GM12878 (cell line): ENCODE measurements around the gene TESK1. TPM values are rescaled to one million over a fixed set of nuclear protein-coding genes. Genes with fewer than 3 reads are reported as not detected.

Experiments
- BACH1 ChIP-seq: fragments of 450-650 bp; IDR thresholded peaks from 2 replicates; pipeline ENCODE4 v1.6.1; 2017; ENCODE audit warnings: mild to moderate bottlenecking, borderline replicate concordance
- BCL11A ChIP-seq: IDR thresholded peaks from 2 replicates; pipeline ENCODE4 v1.6.1; 2011; ENCODE audit warnings: low read depth, low read length
- CHD1 ChIP-seq: IDR thresholded peaks from 2 replicates; pipeline ENCODE4 v1.6.1; 2012; ENCODE audit warnings: low read depth, low read length, improper control_type of control experiment
- CREB1 ChIP-seq: IDR thresholded peaks from 2 replicates; pipeline ENCODE4 v1.6.1; 2012; ENCODE audit warnings: low read depth, mild to moderate bottlenecking, inconsistent platforms
- CREM ChIP-seq: IDR thresholded peaks from 2 replicates; pipeline ENCODE4 v1.6.1; 2014; ENCODE audit warnings: antibody characterized with exemption, low read depth
- FOXM1 ChIP-seq: IDR thresholded peaks from 2 replicates; pipeline ENCODE4 v1.6.1; 2012; ENCODE audit warnings: low read depth, mild to moderate bottlenecking, inconsistent platforms, low read length, moderate library complexity
- GABPA ChIP-seq: IDR thresholded peaks from 2 replicates; pipeline ENCODE4 v1.6.1; 2014; ENCODE audit warnings: antibody characterized with exemption, low read depth, mild to moderate bottlenecking, inconsistent platforms
- KLF5 ChIP-seq: fragments of 450-650 bp; IDR thresholded peaks from 2 replicates; pipeline ENCODE4 v1.6.1; 2014; ENCODE audit warnings: mild to moderate bottlenecking; ENCODE audit not compliant: partially characterized antibody
- NR2C1 ChIP-seq: fragments of 450-650 bp; IDR thresholded peaks from 2 replicates; pipeline ENCODE4 v1.6.1; 2017; ENCODE audit warnings: antibody characterized with exemption, mild to moderate bottlenecking, moderate library complexity
- PML ChIP-seq: IDR thresholded peaks from 2 replicates; pipeline ENCODE4 v1.6.1; 2012; ENCODE audit warnings: low read length, inconsistent platforms
- POLR2AphosphoS2 ChIP-seq: IDR thresholded peaks from 2 replicates; pipeline ENCODE4 v1.6.1; 2011; ENCODE audit warnings: low read depth, mild to moderate bottlenecking, low read length, improper control_type of control experiment, moderate library complexity
- RCOR1 ChIP-seq: conservative IDR thresholded peaks from 2 replicates; pipeline ENCODE4 v1.6.1; 2012; ENCODE audit warnings: low read depth, low read length, improper control_type of control experiment
- SIN3A ChIP-seq: IDR thresholded peaks from 2 replicates; pipeline ENCODE4 v1.6.1; 2012; ENCODE audit warnings: low read depth, low read length, improper control_type of control experiment
- SMAD1 ChIP-seq: fragments of 450-650 bp; IDR thresholded peaks from 2 replicates; pipeline ENCODE4 v1.6.1; 2018; ENCODE audit warnings: mild to moderate bottlenecking, low read depth; ENCODE audit not compliant: partially characterized antibody
- STAT1 ChIP-seq: fragments of 450-650 bp; conservative IDR thresholded peaks from 2 replicates; pipeline ENCODE4 v1.6.1; 2014; ENCODE audit warnings: antibody characterized with exemption, mild to moderate bottlenecking
- SUPT20H ChIP-seq: IDR thresholded peaks from 2 replicates; pipeline ENCODE4 v1.6.1; 2011; ENCODE audit warnings: low read depth, mild to moderate bottlenecking, low read length, moderate library complexity, borderline replicate concordance; ENCODE audit not compliant: control insufficient read depth
- TBL1XR1 ChIP-seq: IDR thresholded peaks from 2 replicates; pipeline ENCODE4 v1.6.1; 2012; ENCODE audit warnings: low read depth, low read length, improper control_type of control experiment
- TCF12 ChIP-seq: IDR thresholded peaks from 2 replicates; pipeline ENCODE4 v1.6.1; 2011; ENCODE audit warnings: low read depth, mild to moderate bottlenecking, low read length
- ZNF217 ChIP-seq: fragments of 450-650 bp; IDR thresholded peaks from 2 replicates; pipeline ENCODE4 v1.6.1; 2017; ENCODE audit warnings: antibody characterized with exemption, mild to moderate bottlenecking
- ZNF24 ChIP-seq: fragments of 450-650 bp; IDR thresholded peaks from 2 replicates; pipeline ENCODE4 v1.6.1; 2017; ENCODE audit warnings: antibody characterized with exemption, mild to moderate bottlenecking
- ZSCAN29 ChIP-seq: fragments of 450-650 bp; IDR thresholded peaks from 2 replicates; pipeline ENCODE4 v1.6.1; 2017; ENCODE audit warnings: mild to moderate bottlenecking, moderate library complexity
- polyA plus RNA-seq, 11 experiments: library from polyadenylated mRNA; depleted of rRNA in 4 of 11; unstranded in 6 of 11; stranded (reverse) in 5 of 11; fragments of >200 nt; fragmentation: Nextera tagmentation in 4 of 11; fragmentation: Illumina TruSeq in 1 of 11; extraction: Ambion mirVana in 4 of 11; extraction: Trizol in 1 of 11; gene quantifications; 1 replicate in 1 of 11; 2 replicates in 10 of 11; pipeline versions ENCODE4 v1.2.1 to v1.2.3, GENCODE V29; 2011 to 2016; ENCODE audit warnings: inconsistent platforms in 2 of 11, missing spikeins in 2 of 11, low read depth in 1 of 11
- total RNA-seq, 4 experiments: library from RNA; depleted of rRNA in 3 of 4; stranded (reverse); fragments of >200 nt in 3 of 4; fragmentation: Illumina TruSeq in 1 of 4; extraction: Trizol in 1 of 4; gene quantifications; 2 replicates each; pipeline versions ENCODE4 v1.2.1 to v1.2.3, GENCODE V29; 2013 to 2021
- TF ChIP-seq, protein P1 (sequence below): fragments of 450-650 bp; IDR thresholded peaks from 2 replicates; pipeline ENCODE4 v1.6.1; 2018; ENCODE audit warnings: borderline replicate concordance, mild to moderate bottlenecking; ENCODE audit not compliant: partially characterized antibody
- TF ChIP-seq, protein P2 (sequence below): fragments of 450-650 bp; IDR thresholded peaks from 2 replicates; pipeline ENCODE4 v1.6.1; 2016; ENCODE audit warnings: mild to moderate bottlenecking
- TF ChIP-seq, protein P3 (sequence below): IDR thresholded peaks from 2 replicates; pipeline ENCODE4 v1.6.1; 2011; ENCODE audit warnings: low read depth, mild to moderate bottlenecking, low read length, moderate library complexity, borderline replicate concordance; ENCODE audit errors: extremely low read depth
- TF ChIP-seq, protein P4 (sequence below): IDR thresholded peaks from 2 replicates; pipeline ENCODE4 v1.6.1; 2011; ENCODE audit warnings: low read depth, low read length, improper control_type of control experiment, borderline replicate concordance
- TF ChIP-seq, protein P5 (sequence below): fragments of 450-650 bp; IDR thresholded peaks from 2 replicates; pipeline ENCODE4 v1.6.1; 2017; ENCODE audit warnings: low read depth, mild to moderate bottlenecking, moderate library complexity

The TESK1 gene
- total and polyA plus RNA-seq, 10 of the 15 experiments (the other 5 are each of a cell fraction or from before 2014, with no cell fraction given) = 0.16 to 19.5 (median 7.9) TPM; not detected in 1

DNA sequence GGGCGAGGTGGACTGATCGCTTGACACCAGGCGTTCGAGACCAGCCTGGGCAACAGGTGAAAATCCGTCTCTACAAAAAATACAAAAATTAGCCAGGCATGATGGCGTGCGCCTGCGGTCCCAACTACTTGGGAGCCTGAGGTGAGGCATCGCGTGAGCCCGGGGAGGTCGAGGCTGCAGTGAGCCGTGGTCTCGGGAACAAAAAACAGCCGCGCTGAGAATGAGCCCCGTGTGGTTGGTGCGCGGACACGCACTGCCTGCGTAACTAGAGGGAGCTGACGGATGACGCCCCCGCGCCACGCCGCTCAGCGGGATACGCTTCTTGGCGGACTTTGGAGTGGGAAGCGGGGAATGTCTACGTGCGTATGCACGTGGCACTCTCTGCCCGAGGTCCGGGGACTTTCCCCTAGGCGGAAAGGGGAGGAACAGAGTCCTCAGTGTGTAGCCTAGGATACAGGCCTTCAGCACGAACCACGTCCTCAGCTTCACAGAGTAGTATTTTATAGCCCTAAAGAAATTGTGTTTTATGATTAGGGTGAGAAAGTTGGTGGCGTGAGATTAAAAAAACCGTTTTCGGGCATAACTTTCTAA lies 52.6 kb downstream of the TESK1 start, which contains the start of gene RMRP (continued):
- TF ChIP-seq, protein P1, sequence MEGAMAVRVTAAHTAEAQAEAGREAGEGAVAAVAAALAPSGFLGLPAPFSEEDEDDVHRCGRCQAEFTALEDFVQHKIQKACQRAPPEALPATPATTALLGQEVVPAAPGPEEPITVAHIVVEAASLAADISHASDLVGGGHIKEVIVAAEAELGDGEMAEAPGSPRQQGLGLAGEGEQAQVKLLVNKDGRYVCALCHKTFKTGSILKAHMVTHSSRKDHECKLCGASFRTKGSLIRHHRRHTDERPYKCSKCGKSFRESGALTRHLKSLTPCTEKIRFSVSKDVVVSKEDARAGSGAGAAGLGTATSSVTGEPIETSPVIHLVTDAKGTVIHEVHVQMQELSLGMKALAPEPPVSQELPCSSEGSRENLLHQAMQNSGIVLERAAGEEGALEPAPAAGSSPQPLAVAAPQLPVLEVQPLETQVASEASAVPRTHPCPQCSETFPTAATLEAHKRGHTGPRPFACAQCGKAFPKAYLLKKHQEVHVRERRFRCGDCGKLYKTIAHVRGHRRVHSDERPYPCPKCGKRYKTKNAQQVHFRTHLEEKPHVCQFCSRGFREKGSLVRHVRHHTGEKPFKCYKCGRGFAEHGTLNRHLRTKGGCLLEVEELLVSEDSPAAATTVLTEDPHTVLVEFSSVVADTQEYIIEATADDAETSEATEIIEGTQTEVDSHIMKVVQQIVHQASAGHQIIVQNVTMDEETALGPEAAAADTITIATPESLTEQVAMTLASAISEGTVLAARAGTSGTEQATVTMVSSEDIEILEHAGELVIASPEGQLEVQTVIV = no peak
- TF ChIP-seq, protein P2, sequence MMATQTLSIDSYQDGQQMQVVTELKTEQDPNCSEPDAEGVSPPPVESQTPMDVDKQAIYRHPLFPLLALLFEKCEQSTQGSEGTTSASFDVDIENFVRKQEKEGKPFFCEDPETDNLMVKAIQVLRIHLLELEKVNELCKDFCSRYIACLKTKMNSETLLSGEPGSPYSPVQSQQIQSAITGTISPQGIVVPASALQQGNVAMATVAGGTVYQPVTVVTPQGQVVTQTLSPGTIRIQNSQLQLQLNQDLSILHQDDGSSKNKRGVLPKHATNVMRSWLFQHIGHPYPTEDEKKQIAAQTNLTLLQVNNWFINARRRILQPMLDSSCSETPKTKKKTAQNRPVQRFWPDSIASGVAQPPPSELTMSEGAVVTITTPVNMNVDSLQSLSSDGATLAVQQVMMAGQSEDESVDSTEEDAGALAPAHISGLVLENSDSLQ = peak; percentile 78
- TF ChIP-seq BACH1 (peak; percentile 91), FOXM1 (no peak), TCF12 (peak; percentile 65), ZNF24 (peak; percentile 99), KLF5 (peak; percentile 78), CREB1 (no peak), BCL11A (0 out of 2 replicates have a peak, but pooled peaks have one; percentile 9), CREM (peak; percentile 92), PML (no peak), ZNF217 (no peak; the same call in none of the 2 replicates), STAT1 (peak; percentile 87; the same call in 1 of the 2 replicates), TBL1XR1 (peak; percentile 78), ZSCAN29 (peak; percentile 97), POLR2AphosphoS2 (no peak), CHD1 (no peak), SUPT20H (no peak), SMAD1 (no peak), GABPA (no peak), NR2C1 (no peak), RCOR1 (peak; percentile 81; the same call in 1 of the 2 replicates), SIN3A (peak; percentile 12; the same call in 1 of the 2 replicates)
- TF ChIP-seq, protein P3, sequence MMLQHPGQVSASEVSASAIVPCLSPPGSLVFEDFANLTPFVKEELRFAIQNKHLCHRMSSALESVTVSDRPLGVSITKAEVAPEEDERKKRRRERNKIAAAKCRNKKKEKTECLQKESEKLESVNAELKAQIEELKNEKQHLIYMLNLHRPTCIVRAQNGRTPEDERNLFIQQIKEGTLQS = no peak
- TF ChIP-seq, protein P4, sequence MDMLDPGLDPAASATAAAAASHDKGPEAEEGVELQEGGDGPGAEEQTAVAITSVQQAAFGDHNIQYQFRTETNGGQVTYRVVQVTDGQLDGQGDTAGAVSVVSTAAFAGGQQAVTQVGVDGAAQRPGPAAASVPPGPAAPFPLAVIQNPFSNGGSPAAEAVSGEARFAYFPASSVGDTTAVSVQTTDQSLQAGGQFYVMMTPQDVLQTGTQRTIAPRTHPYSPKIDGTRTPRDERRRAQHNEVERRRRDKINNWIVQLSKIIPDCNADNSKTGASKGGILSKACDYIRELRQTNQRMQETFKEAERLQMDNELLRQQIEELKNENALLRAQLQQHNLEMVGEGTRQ = peak; percentile 11; the same call in 1 of the 2 replicates
- TF ChIP-seq, protein P5, sequence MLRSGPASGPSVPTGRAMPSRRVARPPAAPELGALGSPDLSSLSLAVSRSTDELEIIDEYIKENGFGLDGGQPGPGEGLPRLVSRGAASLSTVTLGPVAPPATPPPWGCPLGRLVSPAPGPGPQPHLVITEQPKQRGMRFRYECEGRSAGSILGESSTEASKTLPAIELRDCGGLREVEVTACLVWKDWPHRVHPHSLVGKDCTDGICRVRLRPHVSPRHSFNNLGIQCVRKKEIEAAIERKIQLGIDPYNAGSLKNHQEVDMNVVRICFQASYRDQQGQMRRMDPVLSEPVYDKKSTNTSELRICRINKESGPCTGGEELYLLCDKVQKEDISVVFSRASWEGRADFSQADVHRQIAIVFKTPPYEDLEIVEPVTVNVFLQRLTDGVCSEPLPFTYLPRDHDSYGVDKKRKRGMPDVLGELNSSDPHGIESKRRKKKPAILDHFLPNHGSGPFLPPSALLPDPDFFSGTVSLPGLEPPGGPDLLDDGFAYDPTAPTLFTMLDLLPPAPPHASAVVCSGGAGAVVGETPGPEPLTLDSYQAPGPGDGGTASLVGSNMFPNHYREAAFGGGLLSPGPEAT = peak; percentile 97
